Eye (tissue), 1 donor: Measurements from ENCODE around the gene MUC22.
A peak's percentile ranks its signal among the peaks of the same experiment; 100 is the strongest.
"Not testable (repeated sequence)": the region's sequence is repeated elsewhere in the genome, so short reads cannot be mapped to it uniquely, and the experiment has no call there.

Experiments used
- DNase-seq: peaks from one replicate; pipeline ENCODE4 v3.0.0-alpha.2; 2015

MUC22 gene

DNA sequence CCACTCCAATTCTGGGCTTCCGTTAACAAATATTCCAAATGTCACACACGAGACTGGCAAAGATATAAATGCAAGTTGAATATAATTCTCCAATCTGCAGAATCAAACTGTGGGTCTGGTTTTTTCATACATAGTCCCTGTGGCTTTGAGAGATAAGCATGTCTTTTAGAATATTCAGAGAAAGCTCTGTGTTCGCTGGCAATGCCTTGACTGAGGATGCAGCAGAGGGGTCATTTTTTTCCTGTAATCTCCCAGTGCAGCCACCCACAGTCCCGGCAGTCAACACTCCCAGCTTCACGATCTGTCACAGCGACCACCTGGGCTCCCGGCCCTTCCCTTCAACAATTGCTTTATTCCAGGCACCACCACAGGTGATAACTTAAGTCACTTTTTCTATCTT is 30.5 kb downstream of the MUC22 start:
- DNase-seq, result no peak

GRCh38 chr6:31041372-31041974 is 31.2 kb downstream of the MUC22 start:
- DNase-seq, result no peak

DNA sequence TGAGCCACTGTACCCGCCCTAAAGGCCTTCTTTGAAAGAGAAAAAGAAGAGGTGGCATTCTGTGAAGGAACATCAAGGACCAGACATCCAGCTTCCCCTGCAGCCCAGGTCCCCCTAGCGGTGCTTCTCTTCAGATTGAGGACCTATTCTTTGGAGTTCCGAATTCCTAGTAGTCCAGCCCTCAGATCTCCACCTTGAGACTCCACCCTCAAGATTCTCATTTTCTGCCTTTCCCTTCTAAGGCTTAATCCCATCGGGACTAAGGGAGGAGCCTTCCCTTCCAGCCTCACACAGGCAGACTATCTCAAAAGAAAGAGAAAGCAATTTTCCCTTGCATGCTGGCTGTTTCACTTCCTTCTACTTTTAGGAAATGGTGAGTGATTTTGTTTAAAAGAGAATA is 32.5 kb downstream of the MUC22 start:
- peak; percentile 44 for DNase-seq

DNA sequence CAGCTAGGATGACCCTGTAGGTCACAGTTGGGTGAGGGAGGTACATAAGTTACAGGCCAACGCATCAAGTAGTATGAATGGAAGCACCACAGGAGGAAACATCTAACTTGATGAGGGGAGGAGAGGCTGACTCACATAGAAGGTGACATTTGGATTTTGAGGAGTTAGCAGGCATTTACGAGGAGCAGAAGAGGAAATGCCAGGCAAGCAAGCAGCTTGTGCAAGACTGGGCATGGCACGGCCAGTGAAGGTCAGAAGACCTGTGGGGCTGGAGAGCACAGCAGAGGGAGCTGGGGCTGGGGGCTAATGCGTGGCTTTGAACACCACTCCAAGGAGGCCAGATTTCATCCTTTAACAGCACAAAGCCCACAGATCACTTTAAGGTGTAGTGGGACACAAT is 37.8 kb downstream of the MUC22 start:
- no peak for DNase-seq

DNA sequence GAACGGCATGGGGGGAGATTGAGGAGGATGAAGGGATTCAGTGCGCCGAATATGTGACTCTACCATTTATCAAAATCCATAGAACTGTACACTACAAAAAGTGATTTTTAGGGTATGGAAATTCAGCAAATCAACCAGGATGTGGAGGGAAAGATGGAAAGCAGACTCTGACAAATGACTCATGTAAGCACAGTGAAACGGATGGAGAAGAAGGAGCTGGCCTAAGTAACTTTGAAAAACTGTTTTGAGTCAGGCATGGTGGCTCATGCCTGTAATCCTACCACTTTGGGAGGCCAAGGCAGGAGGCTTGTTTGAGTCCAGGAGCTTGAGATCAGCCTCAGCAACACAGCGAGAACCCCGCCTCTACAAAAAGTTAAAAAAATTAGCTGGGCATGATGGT is 39.2 kb downstream of the MUC22 start:
- no peak for DNase-seq

- not testable (repeated sequence) for DNase-seq
These were observed 42.9 kb downstream of the MUC22 start for GRCh38 chr6:31053187-31053586.

- DNase-seq, result peak; percentile 44
These were observed 43.6 kb downstream of the MUC22 start for GRCh38 chr6:31053873-31054272.

GRCh38 chr6:31055441-31055840 is 45.2 kb downstream of the MUC22 start:
- DNase-seq, result no peak

DNA sequence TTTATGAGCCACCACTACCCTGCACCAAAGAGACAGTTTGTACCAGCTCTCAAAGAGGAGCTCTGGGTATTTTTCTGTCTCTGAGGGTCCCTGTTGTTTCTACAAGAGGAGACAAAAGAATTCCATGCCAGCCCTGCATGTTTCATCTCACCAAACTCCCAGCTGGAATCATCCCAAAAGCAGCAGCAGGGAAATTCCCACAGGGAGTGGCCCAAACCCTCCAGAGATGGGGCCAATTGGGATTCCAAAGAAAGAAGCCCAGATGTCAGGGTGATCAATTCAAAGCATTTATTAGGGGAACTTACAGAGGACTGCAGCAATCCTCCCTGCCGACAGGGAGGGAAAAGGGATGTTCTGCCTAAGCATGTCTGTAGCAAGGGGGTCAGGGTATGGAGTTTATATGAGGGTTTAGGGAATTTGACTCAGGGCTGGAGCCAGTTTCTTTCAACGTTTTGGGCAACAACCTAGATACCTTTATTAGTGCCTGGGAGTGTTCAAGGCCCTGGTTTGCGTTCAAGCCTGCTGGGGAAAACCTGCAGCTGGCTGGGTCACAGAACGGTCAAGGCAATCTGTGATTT is 47.2 kb downstream of the MUC22 start:
- DNase-seq, result peak; percentile 57

- DNase-seq, result peak; percentile 71
These were observed 48.0 kb downstream of the MUC22 start for GRCh38 chr6:31058128-31058894.

DNA sequence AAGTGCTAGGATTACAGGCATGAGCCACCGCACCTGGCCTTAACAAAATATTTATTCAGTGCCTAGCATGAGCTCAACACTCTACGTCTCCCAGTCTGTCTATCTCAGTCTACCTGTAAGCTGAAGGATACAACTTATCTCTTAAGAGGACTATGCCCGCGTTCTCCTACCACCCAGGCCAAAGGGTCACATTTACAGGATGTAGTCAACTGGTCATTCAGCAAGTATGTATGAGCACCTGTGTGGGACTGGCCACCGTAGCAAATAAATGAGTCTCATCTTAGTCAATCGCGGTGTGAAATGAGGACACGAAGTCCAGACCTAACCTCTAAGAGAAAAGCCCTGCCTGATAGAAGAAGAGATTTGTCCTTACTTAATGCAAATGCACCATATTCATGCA is 49.9 kb downstream of the MUC22 start:
- no peak for DNase-seq

- no peak for DNase-seq
These were observed 53.7 kb downstream of the MUC22 start for GRCh38 chr6:31063906-31064435.

GRCh38 chr6:31065556-31065955 is 55.3 kb downstream of the MUC22 start:
- DNase-seq, result no peak

- DNase-seq, result not testable (repeated sequence)
These were observed 56.8 kb downstream of the MUC22 start for GRCh38 chr6:31067028-31067427.

DNA sequence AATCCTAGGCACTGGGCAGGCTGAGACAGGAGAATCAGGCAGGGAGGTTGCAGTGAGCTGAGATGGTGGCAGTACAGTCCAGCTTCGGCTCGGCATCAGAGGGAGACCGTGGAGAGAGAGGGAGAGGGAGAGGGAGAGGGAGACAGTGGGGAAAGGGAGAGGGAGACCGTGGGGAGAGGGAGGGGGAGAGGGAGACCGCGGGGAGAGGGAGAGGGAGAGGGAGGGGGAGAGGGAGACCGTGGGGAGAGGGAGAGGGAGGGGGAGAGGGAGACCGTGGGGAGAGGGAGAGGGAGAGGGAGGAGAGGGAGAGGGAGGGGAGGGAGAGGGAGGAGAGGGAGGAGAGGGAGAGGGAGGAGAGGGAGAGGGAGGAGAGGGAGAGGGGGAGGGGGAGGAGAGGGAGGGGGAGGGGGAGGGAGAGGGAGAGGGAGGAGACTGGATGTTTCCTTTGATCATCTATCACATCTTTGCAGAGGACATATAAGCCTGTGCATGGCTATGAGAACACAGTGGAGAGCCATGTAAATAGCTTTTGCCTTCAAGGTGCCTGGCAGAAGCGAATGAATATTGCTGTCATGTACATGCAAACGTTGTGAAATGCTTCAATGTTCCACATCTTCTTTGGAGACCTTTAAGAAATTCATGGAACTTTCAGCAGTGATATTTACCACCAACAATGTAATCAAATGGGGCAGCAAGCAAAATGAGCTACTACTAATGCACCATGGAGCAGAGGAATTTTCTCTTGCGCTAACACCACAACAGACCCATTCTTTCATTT is 57.8 kb downstream of the MUC22 start:
- DNase-seq, result not testable (repeated sequence)

GRCh38 chr6:31068669-31069340 is 58.5 kb downstream of the MUC22 start:
- DNase-seq, result peak; percentile 93

DNA sequence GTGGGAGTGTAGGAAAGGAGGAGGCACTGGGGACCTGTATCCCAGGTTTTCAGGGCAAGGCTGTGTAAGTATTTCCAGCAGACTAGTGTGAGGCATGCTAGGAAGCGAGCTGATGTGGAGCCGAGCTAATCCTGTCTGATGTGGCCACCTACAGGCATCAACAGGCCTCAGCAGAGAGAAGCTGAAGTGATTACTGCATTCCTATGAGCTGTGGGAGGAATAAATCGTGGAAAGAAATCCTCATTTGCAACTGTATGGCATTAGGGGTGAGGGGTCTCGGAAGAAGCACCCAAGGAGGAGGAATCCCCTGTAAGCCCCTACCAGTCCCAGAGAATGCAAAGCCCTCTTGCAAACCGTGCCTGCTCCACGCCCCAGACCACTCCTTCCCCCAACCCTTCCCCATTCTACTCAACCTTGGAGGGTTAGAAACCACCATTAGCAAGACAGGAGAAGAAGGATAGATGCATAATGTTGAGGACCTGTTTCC is 60.5 kb downstream of the MUC22 start:
- DNase-seq, result peak; percentile 87

DNA sequence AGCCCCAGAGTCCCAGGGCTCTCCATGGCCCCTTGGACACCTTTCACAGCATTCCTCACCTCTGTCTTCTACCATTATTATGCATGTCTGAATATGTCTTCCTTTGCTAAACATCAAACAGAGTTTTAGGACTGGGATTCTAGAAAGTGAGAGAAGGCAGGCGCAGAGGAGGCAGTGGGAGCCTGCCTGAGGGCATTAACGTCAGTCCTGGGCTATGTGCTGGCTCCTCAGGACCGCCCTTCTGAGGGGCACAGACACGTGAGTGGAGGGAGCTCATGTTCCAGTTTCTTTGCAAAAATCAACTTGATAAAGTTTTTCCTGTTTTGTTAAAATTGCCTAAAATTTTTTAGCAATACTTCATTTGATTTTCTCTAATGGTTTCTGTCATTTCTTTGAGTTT is 64.1 kb downstream of the MUC22 start:
- DNase-seq, result peak; percentile 45

DNA sequence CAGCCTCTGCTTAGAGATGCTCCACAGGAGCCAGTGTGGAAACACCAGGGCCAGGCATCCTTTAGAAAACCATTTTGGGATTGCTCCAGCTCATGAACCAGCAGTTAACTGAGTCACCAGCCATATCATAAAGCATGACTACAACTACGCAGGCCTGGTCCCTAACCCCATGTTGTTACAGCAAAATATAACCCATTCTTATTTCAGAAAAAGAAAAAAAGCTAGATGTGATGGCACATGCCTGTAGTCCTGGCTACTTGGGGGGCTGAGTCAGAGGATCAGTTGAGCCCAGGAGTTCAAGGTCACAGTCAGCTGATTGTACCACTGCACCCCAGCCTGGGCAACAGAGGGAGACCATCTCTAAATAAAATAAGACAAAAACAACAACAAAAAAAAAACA is 65.3 kb downstream of the MUC22 start:
- no peak for DNase-seq

- DNase-seq, result no peak
These were observed 66.3 kb downstream of the MUC22 start for GRCh38 chr6:31076611-31077010.

DNA sequence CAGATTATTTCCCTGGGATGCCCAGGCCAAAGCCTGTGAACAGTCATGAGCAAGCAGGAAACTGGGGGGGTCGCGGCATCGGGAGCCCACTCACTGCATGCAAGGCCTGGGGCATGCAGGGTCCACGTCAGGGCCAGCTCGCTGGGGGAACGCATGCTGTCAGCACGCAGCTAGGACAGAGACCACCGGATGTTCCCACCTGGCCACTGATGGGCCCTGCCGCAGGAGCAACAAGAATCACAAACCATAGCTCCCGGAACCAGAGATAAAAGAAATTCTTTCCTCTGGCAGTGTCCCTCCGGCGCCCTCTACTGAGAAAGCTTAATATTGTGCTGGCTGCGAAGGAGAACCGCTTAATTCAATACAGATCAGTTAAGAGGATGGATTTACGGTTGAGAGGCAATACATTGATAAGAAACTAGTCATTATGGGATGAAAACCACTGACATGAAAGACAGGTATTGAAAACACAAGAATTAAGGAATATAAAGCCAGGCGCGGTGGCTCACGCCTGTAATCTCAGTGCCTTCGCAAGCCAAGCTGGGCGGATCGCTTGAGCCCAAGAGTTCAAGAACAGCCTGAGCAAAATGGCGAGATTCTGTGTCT is 69.5 kb downstream of the MUC22 start:
- DNase-seq, result peak; percentile 93

DNA sequence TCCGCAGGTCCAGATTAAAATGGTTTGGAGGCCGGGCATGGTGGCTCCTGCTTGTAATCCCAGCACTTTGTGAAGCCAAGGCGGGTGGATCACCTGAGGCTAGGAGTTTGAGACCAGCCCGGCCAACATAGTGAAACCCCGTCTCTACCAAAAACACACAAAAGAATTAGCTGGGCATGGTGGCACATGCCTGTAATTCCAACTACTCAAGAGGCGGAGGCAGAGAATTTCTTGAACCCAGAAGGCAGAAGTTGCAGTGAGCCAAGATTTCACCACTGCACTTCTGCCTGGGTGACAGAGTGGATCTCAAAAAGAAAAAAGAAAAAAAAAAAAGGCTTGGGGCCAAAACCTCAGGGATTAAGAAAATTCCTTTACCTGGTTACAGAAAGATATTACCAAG is 71.6 kb downstream of the MUC22 start:
- no peak for DNase-seq
